ENCODE data around the gene SLAMF1.

Gene SLAMF1

DNA sequence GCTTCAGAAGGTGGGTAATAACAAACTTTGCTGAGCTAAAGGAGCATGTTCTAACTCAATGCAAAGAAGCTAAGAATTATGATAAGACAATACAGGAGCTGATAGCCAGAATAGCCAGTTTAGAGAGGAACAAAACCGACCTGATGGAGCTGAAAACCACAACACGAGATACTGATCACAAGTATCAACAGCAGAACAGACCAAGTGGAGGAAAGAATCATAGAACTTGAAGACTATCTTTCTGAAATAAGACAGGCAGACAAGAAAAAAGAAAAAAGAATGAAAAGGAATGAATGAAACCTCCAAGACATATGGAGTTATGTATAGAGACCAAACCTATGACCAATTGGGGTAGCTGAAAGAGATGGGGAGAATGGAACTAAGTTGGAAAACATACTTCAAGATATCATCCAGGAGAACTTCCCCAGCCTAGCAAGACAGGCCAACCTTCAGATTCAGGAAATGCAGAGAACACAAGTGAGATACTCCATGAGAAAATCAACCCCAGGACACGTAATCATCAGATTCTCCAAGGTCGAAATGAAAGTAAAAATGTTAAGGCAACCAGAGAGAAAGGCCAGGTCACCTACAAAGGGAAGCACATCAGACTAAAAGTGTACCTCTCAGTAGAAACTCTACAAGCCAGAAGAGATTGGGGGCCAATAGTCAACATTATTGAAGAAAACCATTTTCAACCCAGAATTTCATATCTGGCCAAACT lies 88.0 kb downstream of the SLAMF1 start:
- DNase-seq, result no peak
